Measurements from ENCODE around the gene PUM1.

The PUM1 gene

DNA sequence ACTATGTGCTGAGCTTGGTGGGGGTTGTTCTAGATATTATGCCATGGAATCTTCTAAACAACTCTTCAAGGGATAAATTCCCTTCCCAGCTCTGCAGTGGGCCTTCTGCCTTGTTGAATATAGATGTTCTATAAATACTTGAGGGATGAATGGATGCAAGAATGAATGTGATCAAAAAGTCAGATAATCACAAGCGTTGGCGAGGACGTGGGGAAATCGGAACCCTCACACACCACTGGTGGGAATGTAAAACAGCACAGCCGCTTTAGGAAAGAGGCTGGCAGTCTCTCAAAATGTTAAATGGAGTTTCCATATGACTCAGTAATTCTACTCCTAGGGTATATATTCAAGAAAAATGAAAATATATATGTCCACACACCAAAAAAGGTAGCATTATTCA is 176.0 kb downstream of the PUM1 start:
- Histone ChIP-seq H4K91ac (ENCODE audit: low read depth, low read length) (peak overlapping the region; percentile 74), H3K9ac (ENCODE audit: low read length) (no peak overlapping the region), H3K36me3 (ENCODE audit: control insufficient read depth in 1 of 2, insufficient read depth in 2 of 2, low read length in 2 of 2) (peaks cover 0 to 1% of the 10 kb centered on the region in 2 experiments), H3K14ac (ENCODE audit: low read length) (no peak overlapping the region), H3K27ac (ENCODE audit: low read depth, low read length) (no peak overlapping the region), H4K12ac (ENCODE audit: low read depth, low read length) (no peak overlapping the region), H2AK5ac (ENCODE audit: low read length) (no peak overlapping the region), H3K4me3 (ENCODE audit: low read depth, low read length) (no peak overlapping the region), H3K4me2 (ENCODE audit: low read length) (no peak overlapping the region), H3K9me3 (ENCODE audit: insufficient read depth, low read depth, low read length) (peaks cover 6% of the 10 kb centered on the region), H3K79me1 (ENCODE audit: low read length) (peaks cover 24% of the 10 kb centered on the region), H4K8ac (ENCODE audit: low read depth, low read length) (no peak overlapping the region), H2AFZ (ENCODE audit: insufficient read depth, low read length, poor library complexity) (no peak overlapping the region), H3K18ac (ENCODE audit: low read length) (no peak overlapping the region), H3K4ac (ENCODE audit: low read depth, low read length) (no peak overlapping the region), H3K23ac (ENCODE audit: low read length) (no peak overlapping the region), H2BK5ac (ENCODE audit: low read depth, low read length, poor library complexity) (no peak overlapping the region), H3K27me3 (ENCODE audit: insufficient read depth, low read length) (no peaks in the 10 kb centered on the region), H2BK120ac (ENCODE audit: insufficient read depth, low read length, poor library complexity) (no peak overlapping the region), H2BK12ac (ENCODE audit: low read length) (no peak overlapping the region), H3K79me2 (ENCODE audit: control insufficient read depth, insufficient read depth, low read length, poor library complexity) (peaks cover 6% of the 10 kb centered on the region), H3K4me1 (ENCODE audit: control insufficient read depth in 1 of 2, insufficient read depth in 2 of 2, low read length in 2 of 2) (peaks cover 25 to 30% of the 10 kb centered on the region in 2 experiments)
- DNase-seq = peak; percentile 38 to 63
- WGBS (ENCODE audit: extremely low coverage, insufficient coverage, insufficient read length) = no CpG with 5 or more reads among the region's 5 CpGs

DNA sequence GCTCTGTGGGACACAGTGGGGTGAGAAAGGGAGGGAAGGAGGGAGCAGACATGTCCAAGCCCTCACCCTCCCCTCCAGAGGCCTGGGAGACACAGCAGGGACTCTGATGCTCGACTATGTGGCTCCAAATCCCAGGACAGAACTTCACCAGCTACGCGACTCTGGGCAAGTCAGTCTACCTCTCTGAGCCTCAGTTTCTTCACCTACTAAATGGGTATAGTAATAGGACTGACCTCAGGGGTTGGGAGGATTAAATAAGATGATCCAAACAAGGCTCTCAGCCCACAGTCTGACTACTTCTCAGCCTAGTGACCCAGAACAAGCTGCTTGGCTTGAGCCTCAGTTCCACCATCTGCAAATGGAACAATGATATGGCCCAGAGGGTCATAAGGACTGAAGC is 176.5 kb downstream of the PUM1 start:
- peaks cover 24% of the 10 kb centered on the region for H3K79me1 ChIP-seq (ENCODE audit: low read length)
- H3K27me3 ChIP-seq (ENCODE audit: insufficient read depth, low read length) = no peaks in the 10 kb centered on the region
- H3K4me1 ChIP-seq (ENCODE audit: control insufficient read depth in 1 of 2, insufficient read depth in 2 of 2, low read length in 2 of 2) = peaks cover 25 to 30% of the 10 kb centered on the region in 2 experiments
- peak overlapping the region; percentile 92 for H3K27ac ChIP-seq (ENCODE audit: low read depth, low read length)
- H3K14ac ChIP-seq (ENCODE audit: low read length) = peak overlapping the region; percentile 74
- H4K91ac ChIP-seq (ENCODE audit: low read depth, low read length) = peak overlapping the region; percentile 74
- WGBS (ENCODE audit: extremely low coverage, insufficient coverage, insufficient read length) = no CpG with 5 or more reads among the region's 3 CpGs
- peak overlapping the region; percentile 82 for H2BK120ac ChIP-seq (ENCODE audit: insufficient read depth, low read length, poor library complexity)
- DNase-seq = no peak
- no peak overlapping the region for H3K4ac ChIP-seq (ENCODE audit: low read depth, low read length)
- peak overlapping the region; percentile 49 for H2BK5ac ChIP-seq (ENCODE audit: low read depth, low read length, poor library complexity)
- peaks cover under 1% of the 10 kb centered on the region for H3K9me3 ChIP-seq (ENCODE audit: insufficient read depth, low read depth, low read length)
- peak overlapping the region; percentile 72 for H2AK5ac ChIP-seq (ENCODE audit: low read length)
- peak overlapping the region; percentile 46 for H2BK12ac ChIP-seq (ENCODE audit: low read length)
- H3K23ac ChIP-seq (ENCODE audit: low read length) = no peak overlapping the region
- H3K9ac ChIP-seq (ENCODE audit: low read length) = peak overlapping the region; percentile 13
- peak overlapping the region; percentile 44 for H3K18ac ChIP-seq (ENCODE audit: low read length)
- H3K36me3 ChIP-seq (ENCODE audit: control insufficient read depth in 1 of 2, insufficient read depth in 2 of 2, low read length in 2 of 2) = no peaks in the 10 kb centered on the region
- H4K12ac ChIP-seq (ENCODE audit: low read depth, low read length) = no peak overlapping the region
- H2AFZ ChIP-seq (ENCODE audit: insufficient read depth, low read length, poor library complexity) = no peak overlapping the region
- peaks cover 6% of the 10 kb centered on the region for H3K79me2 ChIP-seq (ENCODE audit: control insufficient read depth, insufficient read depth, low read length, poor library complexity)
- H3K4me2 ChIP-seq (ENCODE audit: low read length) = no peak overlapping the region
- no peak overlapping the region for H3K4me3 ChIP-seq (ENCODE audit: low read depth, low read length)
- peak overlapping the region; percentile 55 for H4K8ac ChIP-seq (ENCODE audit: low read depth, low read length)

DNA sequence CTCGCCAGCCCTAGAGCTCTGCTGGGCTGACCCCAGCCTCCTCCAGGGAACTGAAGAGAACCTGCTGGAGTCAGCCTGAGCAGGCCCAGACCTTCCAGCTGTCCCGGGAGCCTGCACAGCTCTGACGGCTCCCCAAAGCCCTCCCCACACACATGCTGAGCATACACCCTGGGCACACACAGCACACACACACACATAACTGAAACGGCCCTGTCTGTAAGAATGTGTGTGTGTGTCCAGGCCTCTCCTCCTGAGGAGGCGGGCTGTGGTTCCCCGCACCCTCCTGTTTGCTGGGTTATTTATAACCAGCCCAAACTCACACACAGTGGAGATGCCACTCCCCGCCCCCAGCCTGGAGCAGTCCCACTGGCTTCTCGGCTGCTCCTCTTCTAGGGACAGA is 177.1 kb downstream of the PUM1 start:
- Histone ChIP-seq H3K4me2 (ENCODE audit: low read length) (peak overlapping the region; percentile 15), H2AK5ac (ENCODE audit: low read length) (peak overlapping the region; percentile 80), H3K27ac (ENCODE audit: low read depth, low read length) (peak overlapping the region; percentile 92), H3K27me3 (ENCODE audit: insufficient read depth, low read length) (no peaks in the 10 kb centered on the region), H3K4me1 (ENCODE audit: control insufficient read depth in 1 of 2, insufficient read depth in 2 of 2, low read length in 2 of 2) (peaks cover 25 to 30% of the 10 kb centered on the region in 2 experiments), H2BK12ac (ENCODE audit: low read length) (peak overlapping the region; percentile 63), H4K91ac (ENCODE audit: low read depth, low read length) (peak overlapping the region; percentile 89), H3K4me3 (ENCODE audit: low read depth, low read length) (no peak overlapping the region), H2BK120ac (ENCODE audit: insufficient read depth, low read length, poor library complexity) (peak overlapping the region; percentile 82), H3K4ac (ENCODE audit: low read depth, low read length) (peak overlapping the region; percentile 31), H3K79me2 (ENCODE audit: control insufficient read depth, insufficient read depth, low read length, poor library complexity) (peaks cover 6% of the 10 kb centered on the region), H3K9ac (ENCODE audit: low read length) (no peak overlapping the region), H3K14ac (ENCODE audit: low read length) (peak overlapping the region; percentile 79), H3K9me3 (ENCODE audit: insufficient read depth, low read depth, low read length) (no peaks in the 10 kb centered on the region), H3K79me1 (ENCODE audit: low read length) (peaks cover 24% of the 10 kb centered on the region), H3K36me3 (ENCODE audit: control insufficient read depth in 1 of 2, insufficient read depth in 2 of 2, low read length in 2 of 2) (no peaks in the 10 kb centered on the region), H3K18ac (ENCODE audit: low read length) (peak overlapping the region; percentile 64), H4K12ac (ENCODE audit: low read depth, low read length) (peak overlapping the region; percentile 1), H3K23ac (ENCODE audit: low read length) (no peak overlapping the region), H2BK5ac (ENCODE audit: low read depth, low read length, poor library complexity) (peak overlapping the region; percentile 90), H2AFZ (ENCODE audit: insufficient read depth, low read length, poor library complexity) (no peak overlapping the region), H4K8ac (ENCODE audit: low read depth, low read length) (peak overlapping the region; percentile 55)
- DNase-seq = no peak
- no CpG with 5 or more reads among the region's 8 CpGs for WGBS (ENCODE audit: extremely low coverage, insufficient coverage, insufficient read length)

DNA sequence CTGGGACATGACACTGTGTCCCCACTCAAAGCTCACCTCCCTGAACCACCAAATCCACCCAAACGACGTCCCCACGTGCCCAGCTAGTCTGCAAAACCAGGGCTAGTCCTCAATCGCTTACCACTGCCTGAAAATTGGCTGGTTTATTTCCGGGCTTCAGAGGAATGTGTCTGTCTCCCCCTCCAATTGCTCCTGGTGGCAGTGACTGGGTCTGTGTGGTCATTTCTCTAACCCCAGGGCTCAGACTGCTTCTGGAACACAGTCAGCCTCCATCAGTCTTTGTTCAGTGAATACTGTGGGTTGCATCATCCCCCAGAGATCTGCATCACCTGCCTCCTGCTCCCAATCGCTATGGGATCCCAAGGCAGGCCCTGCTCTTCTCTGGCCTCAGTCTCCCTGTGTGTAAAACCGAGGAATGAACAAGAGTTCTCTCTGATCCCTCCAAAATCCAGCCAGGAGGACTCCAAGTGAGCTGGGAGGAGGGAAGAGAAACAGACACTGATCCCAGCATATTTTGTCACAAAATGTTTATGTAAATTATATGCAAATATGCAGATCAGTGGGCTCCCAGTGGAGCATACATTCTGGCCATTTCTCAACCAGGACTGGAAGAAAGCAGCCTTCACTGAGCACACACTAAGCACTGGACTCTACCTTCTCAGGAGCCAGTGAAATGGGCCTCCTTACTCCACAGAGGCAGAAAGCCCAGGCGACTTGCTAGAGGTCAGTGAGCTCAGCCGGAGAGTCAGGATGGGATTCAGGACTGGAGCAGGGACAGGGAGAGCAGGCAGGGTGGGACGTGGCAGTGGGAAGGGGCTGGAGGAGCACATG is 177.8 kb downstream of the PUM1 start:
- Histone ChIP-seq H3K4me3 (ENCODE audit: low read depth, low read length) (no peak overlapping the region), H3K4ac (ENCODE audit: low read depth, low read length) (peak overlapping the region; percentile 31), H3K36me3 (ENCODE audit: control insufficient read depth in 1 of 2, insufficient read depth in 2 of 2, low read length in 2 of 2) (no peaks in the 10 kb centered on the region), H2BK12ac (ENCODE audit: low read length) (peak overlapping the region; percentile 63), H3K9me3 (ENCODE audit: insufficient read depth, low read depth, low read length) (no peaks in the 10 kb centered on the region), H3K23ac (ENCODE audit: low read length) (no peak overlapping the region), H4K8ac (ENCODE audit: low read depth, low read length) (peak overlapping the region; percentile 68), H2BK5ac (ENCODE audit: low read depth, low read length, poor library complexity) (peak overlapping the region; percentile 90), H4K12ac (ENCODE audit: low read depth, low read length) (peak overlapping the region; percentile 3), H3K79me1 (ENCODE audit: low read length) (peaks cover 24% of the 10 kb centered on the region), H2AFZ (ENCODE audit: insufficient read depth, low read length, poor library complexity) (no peak overlapping the region), H3K27me3 (ENCODE audit: insufficient read depth, low read length) (no peaks in the 10 kb centered on the region), H3K27ac (ENCODE audit: low read depth, low read length) (peak overlapping the region; percentile 92), H3K4me2 (ENCODE audit: low read length) (no peak overlapping the region), H3K4me1 (ENCODE audit: control insufficient read depth in 1 of 2, insufficient read depth in 2 of 2, low read length in 2 of 2) (peaks cover 25 to 30% of the 10 kb centered on the region in 2 experiments), H3K79me2 (ENCODE audit: control insufficient read depth, insufficient read depth, low read length, poor library complexity) (peaks cover 6% of the 10 kb centered on the region), H3K9ac (ENCODE audit: low read length) (no peak overlapping the region), H2BK120ac (ENCODE audit: insufficient read depth, low read length, poor library complexity) (peak overlapping the region; percentile 82), H4K91ac (ENCODE audit: low read depth, low read length) (peak overlapping the region; percentile 89), H3K18ac (ENCODE audit: low read length) (peak overlapping the region; percentile 79), H2AK5ac (ENCODE audit: low read length) (peak overlapping the region; percentile 82), H3K14ac (ENCODE audit: low read length) (peak overlapping the region; percentile 81)
- DNase-seq = no peak
- no CpG with 5 or more reads among the region's 10 CpGs for WGBS (ENCODE audit: extremely low coverage, insufficient coverage, insufficient read length)

Measured in trophoblast cell (in vitro differentiated cells and primary cell).